Measurements from ENCODE around the gene RASSF7. TPM values are rescaled to one million over a fixed set of nuclear protein-coding genes. Genes with fewer than 3 reads are reported as not detected.

Gene RASSF7
- polyA plus RNA-seq, 1 of the 3 experiments (the other 2 are of a cell fraction), result 19.8 TPM

DNA sequence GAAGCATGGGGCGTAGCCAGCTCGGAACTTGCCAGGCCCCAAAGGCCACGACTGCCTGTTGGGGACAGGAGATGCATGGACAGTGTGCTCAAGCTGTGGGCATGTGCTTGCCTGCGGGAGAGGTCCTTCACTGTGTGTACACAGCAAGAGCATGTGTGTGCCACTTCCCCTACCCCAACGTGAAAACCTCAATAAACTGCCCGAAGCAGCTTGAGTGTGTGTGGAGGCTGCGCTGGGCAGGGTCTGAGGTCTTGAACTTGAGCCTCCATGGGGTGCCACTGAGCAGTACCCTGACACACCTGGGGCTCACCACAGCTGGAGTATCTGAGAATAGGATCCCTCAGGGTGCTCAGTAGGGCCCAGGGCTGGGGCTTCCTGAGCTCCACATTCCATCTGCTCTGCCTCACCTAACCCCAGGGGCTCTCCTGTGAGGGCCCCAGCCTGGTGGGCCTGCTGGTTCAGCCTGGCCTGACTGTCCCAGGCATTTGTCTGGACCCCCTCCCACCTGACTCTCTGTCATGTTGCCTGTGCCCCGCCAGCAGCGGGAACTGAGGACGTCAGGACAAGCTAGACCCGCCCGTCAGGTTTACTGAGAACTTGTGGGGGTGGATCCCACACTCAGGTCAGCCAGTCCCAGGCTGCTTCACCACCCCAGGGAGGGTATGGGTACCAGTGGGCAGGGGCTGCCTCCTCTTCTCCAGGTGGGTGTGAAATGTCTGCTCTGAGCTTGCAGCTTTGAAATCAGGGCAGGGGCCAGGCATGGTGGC is 3.2 kb downstream of the RASSF7 start (continued):
- TF ChIP-seq, protein P1, sequence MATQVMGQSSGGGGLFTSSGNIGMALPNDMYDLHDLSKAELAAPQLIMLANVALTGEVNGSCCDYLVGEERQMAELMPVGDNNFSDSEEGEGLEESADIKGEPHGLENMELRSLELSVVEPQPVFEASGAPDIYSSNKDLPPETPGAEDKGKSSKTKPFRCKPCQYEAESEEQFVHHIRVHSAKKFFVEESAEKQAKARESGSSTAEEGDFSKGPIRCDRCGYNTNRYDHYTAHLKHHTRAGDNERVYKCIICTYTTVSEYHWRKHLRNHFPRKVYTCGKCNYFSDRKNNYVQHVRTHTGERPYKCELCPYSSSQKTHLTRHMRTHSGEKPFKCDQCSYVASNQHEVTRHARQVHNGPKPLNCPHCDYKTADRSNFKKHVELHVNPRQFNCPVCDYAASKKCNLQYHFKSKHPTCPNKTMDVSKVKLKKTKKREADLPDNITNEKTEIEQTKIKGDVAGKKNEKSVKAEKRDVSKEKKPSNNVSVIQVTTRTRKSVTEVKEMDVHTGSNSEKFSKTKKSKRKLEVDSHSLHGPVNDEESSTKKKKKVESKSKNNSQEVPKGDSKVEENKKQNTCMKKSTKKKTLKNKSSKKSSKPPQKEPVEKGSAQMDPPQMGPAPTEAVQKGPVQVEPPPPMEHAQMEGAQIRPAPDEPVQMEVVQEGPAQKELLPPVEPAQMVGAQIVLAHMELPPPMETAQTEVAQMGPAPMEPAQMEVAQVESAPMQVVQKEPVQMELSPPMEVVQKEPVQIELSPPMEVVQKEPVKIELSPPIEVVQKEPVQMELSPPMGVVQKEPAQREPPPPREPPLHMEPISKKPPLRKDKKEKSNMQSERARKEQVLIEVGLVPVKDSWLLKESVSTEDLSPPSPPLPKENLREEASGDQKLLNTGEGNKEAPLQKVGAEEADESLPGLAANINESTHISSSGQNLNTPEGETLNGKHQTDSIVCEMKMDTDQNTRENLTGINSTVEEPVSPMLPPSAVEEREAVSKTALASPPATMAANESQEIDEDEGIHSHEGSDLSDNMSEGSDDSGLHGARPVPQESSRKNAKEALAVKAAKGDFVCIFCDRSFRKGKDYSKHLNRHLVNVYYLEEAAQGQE (IDR thresholded peaks at IDR 0.05; ENCODE audit: low read depth, low read length), result no peak
- TF ChIP-seq RAD21 (IDR thresholded peaks at IDR 0.05; ENCODE audit: low read length), result no peak

DNA sequence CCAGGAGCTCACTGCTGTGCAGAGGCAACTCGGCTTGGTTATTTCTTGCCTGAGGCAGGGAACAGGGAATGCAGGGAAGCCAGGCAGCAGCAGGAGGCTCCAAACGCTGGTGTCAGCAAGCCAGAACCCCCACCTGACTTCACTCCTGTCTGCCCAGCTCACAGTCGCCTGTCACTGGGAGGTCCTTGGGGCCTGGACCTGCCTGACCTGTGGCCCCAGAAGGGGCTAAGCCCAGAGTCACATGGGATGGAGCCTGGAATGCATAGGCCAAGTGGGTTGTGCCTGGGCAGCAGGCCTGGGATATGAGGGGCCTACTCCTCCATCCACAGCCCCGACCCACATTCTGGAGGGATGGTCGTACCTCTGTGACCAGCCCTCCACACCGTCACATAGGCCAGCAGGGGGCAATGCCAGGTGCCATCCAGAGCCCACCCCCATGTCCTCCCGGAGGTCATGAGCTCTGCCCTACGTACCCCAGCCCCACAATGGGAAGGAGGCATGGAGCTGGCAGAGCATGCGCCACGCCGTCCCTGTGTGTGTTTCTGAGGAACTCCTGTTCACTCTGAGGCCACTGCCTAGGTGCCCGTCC is 5.2 kb downstream of the RASSF7 start:
- Histone ChIP-seq H3K4me3 (ENCODE audit: low read depth in 2 of 2, low read length in 1 of 2) (no peak overlapping the region), H3K27ac (ENCODE audit: low read depth in 2 of 2, low read length in 1 of 2) (no peak overlapping the region; a peak in 1 of 4 replicates), H3K36me3 (replicated peaks in 1 of 2; ENCODE audit: control insufficient read depth in 1 of 2, insufficient read depth in 2 of 2, low read length in 1 of 2) (no peaks in the 10 kb centered on the region), H3K4me1 (ENCODE audit: control insufficient read depth in 1 of 2, insufficient read depth in 2 of 2, low read depth in 1 of 2, low read length in 1 of 2) (peaks cover 6 to 35% of the 10 kb centered on the region in 2 experiments; a peak in 2 of 4 replicates), H3K9me2 (no peaks in the 10 kb centered on the region), H3K27me3 (ENCODE audit: insufficient read depth) (no peaks in the 10 kb centered on the region), H3F3A (replicated peaks; ENCODE audit: insufficient read depth) (peaks cover 6% of the 10 kb centered on the region), H2AFZ (ENCODE audit: low read depth) (no peak overlapping the region), H3K4me2 (peak overlapping the region; percentile 94; the same call in 1 of the 2 replicates), H3K79me2 (ENCODE audit: insufficient read depth) (peaks cover 11% of the 10 kb centered on the region; the same call in 1 of the 2 replicates), H3K9me3 (no peaks in the 10 kb centered on the region), H4K20me1 (ENCODE audit: insufficient read depth) (no peaks in the 10 kb centered on the region), H3K9ac (no peak overlapping the region)
- no peak for DNase-seq
- 68% methylated on average over 5 of the region's 12 CpGs for WGBS (ENCODE audit: low lambda C conversion rate)
- CTCF ChIA-PET, result interaction anchor here (0.6 to 6.8 kb wide), 7 partner anchors 10 to 161 kb away, joined by 3 to 41 read pairs (median 3); no protein-coding TSS in a partner anchor
- TF ChIP-seq, protein P2, sequence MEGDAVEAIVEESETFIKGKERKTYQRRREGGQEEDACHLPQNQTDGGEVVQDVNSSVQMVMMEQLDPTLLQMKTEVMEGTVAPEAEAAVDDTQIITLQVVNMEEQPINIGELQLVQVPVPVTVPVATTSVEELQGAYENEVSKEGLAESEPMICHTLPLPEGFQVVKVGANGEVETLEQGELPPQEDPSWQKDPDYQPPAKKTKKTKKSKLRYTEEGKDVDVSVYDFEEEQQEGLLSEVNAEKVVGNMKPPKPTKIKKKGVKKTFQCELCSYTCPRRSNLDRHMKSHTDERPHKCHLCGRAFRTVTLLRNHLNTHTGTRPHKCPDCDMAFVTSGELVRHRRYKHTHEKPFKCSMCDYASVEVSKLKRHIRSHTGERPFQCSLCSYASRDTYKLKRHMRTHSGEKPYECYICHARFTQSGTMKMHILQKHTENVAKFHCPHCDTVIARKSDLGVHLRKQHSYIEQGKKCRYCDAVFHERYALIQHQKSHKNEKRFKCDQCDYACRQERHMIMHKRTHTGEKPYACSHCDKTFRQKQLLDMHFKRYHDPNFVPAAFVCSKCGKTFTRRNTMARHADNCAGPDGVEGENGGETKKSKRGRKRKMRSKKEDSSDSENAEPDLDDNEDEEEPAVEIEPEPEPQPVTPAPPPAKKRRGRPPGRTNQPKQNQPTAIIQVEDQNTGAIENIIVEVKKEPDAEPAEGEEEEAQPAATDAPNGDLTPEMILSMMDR (IDR thresholded peaks at IDR 0.05), result 0 out of 2 replicates have a peak, but pooled peaks have one; percentile 11
- no peak for TF ChIP-seq GABPA (IDR thresholded peaks at IDR 0.05; ENCODE audit: low read depth)
- POLR2A ChIA-PET, result interaction anchor here (0.7 to 3.0 kb wide), 2 partner anchors 10 to 67 kb away, joined by 3 to 9 read pairs; partner anchors contain the start of gene PHRF1
